Inferior parietal cortex (tissue), 1 donor: ENCODE results near the gene B3GAT2.
"Not testable (repeated sequence)": the region's sequence is repeated elsewhere in the genome, so short reads cannot be mapped to it uniquely, and the experiment has no call there.

Experiments
- DNase-seq: peaks from one replicate; pipeline ENCODE4 v3.0.0-alpha.2; 2016; ENCODE audit errors: extremely low spot score

B3GAT2 gene, protein sequence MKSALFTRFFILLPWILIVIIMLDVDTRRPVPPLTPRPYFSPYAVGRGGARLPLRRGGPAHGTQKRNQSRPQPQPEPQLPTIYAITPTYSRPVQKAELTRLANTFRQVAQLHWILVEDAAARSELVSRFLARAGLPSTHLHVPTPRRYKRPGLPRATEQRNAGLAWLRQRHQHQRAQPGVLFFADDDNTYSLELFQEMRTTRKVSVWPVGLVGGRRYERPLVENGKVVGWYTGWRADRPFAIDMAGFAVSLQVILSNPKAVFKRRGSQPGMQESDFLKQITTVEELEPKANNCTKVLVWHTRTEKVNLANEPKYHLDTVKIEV

DNA sequence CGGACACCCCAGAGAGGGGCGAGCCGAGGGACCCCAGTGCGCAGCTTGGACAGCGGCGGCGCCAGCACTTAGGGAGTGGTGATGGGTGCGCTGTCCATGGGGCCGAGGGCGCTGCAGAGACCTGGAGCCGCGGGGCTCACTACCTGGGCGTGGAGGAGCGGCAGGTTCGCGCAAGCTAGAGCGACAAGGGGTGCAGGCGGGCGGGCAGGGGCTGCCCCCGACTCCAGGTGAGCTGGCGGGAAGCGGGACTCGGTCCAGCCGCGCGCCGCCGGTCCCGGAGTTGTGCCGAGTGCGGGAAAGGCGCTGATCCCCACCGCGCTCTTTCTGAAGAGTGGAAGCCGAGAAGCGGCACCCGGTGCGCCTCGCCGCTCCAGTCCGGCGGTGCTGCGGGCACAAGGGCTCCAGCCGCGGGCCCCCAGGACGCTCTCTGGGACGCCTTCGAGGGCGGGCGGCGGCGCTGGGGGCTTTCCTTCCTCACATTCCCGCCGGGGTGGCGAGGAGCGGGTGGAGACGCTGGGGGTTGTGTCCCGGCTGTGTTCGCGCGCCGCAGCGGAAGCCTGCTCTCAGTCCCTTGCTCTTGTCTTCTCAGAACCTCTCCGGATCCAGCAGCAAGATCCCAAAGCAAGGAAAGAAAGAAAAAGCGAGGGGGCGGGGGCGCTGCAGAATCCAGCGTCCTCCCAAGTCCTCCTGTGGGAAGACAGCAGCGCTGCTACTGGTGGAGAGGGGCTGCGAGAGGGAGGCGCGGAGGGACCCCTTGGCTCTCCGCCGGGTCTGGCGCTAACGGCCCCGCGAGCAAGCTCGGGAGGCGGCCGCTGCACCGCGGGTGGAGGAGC, at the start of gene B3GAT2:
Gene B3GAT2, minus strand, starts transcription at position 610 of the 833 bp plus-strand sequence. CDS start 631 bp downstream, outside the sequence.
- DNase-seq: peak; percentile 22

DNA sequence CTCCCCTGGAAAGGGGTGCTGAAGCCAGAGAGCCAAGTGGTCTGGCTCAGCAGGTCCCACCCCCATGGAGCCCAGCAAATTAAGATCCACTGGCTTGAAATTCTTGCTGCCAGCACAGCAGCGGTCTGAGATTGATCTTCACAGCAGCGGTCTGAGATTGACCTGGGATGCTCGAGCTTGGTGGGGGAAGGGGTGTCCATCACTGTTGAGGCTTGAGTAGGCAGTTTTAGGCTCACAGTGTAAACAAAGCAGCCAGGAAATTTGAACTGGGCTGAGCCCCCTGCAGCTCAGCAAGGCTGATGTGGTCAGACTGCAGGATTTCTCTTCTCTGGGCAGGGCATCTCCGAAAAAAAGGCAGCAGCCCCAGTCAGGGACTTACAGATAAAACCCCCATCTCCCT, 41.3 kb upstream of the B3GAT2 start:
- no peak for DNase-seq

DNA sequence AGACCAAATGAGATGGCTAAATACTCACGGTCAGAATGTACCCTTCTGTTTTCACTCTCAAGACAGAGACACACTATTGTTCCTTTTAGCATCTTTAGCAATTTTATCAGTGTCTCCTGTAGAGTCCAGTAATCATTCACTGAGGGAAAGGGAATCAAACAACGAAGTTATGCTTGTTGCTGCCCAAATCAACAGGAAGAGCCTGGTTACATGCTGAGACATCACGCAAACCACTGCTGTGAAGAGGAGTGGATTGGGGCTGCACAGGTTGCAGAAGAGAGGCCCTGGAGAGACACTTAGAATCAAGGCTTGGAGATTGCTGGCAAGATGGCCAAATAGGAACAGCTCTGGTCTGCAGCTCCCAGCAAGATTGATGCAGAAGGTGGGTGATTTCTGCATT, 40.5 kb upstream of the B3GAT2 start:
- no peak for DNase-seq

DNA sequence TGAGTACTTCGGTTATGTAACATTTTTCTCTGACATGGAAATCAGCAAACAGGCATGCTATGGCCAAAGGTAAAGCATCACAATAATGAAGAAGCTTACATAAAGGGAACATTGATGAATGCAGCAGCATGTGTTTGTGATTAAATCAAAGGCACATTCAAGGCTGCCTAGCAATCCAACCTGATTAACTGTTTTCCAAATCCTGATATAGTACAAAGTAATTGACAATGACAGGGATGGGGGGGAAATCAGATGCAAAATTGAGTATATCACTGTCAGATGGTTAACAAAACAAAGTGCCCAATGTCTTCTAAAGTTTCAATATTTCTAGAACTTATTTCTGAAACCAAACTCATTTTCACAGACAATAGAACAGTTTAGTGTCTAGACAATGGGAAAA, 39.2 kb upstream of the B3GAT2 start:
- DNase-seq: no peak

DNA sequence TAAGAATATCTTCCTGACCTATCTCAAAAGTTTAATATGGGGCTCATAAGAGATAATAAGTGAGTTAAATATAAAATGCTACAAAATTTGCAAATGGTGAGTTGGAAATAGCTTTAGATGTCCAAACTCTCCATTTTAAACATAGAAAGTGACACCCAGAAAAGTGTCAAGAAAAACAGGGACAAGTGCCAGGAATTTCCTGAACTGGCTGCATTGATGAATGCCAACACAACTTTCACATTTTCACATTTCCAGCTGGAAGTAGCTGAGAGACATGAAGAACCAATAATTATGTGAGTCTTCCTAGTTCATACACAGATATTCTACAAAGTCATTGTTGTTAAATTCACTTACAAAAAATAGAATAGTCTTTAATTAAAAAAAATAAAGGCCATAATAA, 38.6 kb upstream of the B3GAT2 start:
- no peak for DNase-seq

DNA sequence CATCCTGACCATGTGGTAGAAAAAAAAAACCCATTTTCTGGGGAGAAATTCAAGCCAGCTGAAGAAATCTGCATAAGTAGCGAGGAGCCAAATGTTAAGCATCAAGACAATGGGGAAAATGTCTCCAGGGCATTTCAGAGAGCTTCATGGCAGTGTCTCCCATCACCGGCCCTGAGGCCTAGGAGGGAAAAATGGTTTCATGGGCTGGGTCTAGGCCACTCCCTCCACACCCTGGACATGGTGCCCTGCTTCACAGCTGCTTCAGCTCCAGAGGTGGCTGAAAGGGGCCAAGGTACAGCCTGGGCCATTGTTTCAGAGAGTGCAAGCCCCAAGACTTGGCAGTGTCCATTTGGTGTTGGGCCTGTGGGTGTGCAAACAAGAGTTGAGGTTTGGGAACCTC, 34.4 kb upstream of the B3GAT2 start:
- DNase-seq: no peak

DNA sequence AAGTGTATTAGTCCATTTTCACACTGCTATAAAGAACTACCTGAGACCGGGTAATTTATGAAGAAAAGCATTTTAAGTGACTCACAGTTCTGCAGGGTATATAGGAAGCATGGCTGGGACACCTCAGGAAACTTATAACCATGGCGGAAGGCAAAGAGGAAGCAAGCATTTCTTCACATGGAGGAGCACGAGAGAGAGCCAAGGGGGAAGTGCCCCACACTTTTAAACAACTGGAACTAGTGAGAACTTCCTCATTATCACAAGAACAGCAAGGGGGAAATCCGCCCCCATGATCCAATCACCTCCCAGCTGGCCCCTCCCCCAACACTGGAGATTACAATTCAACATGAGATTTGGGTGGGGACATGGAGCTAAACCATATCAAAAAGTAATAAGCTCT, 28.3 kb upstream of the B3GAT2 start:
- DNase-seq: no peak

DNA sequence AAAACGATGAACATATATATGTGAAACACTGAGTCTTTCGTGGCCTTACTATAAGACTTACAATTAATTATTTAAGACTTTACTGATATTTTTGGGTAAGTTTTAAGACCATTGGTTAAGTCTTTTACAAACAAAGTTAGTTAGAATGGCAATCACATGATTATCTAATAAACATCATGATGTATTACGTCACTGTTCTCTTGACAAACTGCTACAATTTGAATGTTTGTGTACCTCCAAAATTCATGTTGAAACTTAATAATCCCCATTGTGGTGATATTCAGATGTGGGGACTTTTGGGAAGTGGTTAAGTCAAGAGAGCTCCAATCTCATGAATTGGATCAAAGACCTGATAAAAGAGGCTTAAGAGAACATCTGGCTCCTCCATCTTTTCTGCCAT, 25.9 kb upstream of the B3GAT2 start:
- no peak for DNase-seq

DNA sequence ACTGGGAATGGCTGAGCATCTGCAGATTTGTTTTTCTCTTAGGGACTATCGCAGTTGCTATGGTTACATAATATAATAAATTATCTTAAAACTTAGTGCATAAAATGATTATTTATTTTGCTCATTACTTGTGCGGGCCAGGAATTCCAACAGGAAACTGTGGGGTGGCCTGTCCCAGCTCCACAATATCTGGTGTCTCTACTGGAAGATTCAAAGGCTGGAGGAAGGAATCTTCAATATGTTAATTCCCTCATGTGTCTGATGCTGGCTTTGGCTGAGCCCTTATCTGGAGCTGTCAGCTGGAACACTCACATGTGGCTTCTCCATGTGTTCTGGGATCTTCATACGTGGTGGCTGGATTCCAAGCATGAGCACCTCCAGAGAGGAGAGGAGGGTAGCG, 23.9 kb upstream of the B3GAT2 start:
- DNase-seq: no peak

DNA sequence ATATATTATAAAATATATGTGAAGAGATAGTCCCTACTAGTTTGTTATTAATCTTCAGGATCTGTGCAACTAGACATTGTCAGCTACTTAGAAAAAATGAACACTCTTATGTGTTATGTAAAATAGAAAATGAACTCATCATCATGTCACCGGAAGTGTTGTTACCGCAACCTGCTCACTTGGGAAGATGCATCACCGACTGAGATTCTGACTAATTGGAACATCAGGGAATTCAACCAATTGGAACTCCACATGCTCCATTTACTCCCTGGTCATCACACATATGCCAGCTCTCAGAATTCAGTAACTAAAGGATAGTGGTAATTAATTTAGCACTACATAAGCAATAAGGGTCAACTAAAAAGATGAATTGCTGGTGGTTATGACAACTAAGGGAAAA, 16.7 kb upstream of the B3GAT2 start:
- DNase-seq: no peak

DNA sequence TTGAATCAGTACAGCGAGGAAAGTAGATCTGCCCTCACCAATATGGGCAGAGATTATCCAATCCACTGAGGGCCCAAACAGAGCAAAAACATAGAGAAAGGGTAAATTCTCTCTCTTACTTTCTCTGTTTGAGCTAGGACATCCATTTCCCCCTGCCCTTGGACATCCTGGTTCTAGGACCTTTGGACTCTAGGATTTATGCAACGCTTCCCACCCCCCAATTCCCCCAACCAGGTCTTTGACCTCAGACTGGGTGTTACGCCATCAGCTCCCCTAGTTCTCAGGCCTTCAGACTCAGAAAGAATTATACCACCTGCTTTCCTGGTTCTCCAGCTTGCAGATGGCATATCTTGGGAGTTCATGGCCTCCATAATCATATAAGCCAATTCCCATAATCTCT, 10.2 kb upstream of the B3GAT2 start:
- DNase-seq: no peak

DNA sequence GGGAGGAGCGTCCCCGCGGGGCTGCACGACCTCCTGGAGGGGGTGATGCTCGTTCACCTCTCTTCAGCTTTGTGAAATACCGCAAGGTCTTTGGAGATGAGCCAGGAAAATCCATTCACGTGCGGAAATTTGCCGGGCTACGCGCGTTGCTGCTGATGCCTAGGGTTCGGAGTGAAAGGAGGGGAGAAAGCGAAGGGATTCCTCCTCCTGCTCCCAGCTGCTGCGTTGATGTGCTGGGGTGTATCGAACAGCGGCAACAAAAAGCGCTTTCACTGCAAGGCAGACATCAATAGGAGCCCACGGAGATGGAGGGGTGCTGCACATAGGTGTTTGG, 391 bp upstream of the B3GAT2 start:
- no peak for DNase-seq

DNA sequence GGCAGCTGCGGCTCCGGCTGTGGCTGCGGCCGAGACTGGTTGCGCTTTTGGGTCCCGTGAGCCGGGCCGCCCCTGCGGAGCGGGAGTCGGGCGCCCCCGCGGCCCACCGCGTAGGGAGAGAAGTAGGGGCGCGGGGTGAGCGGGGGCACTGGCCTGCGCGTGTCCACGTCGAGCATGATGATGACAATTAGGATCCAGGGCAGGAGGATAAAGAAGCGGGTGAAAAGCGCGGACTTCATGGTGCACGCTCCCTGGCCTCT, 739 bp downstream of the B3GAT2 start:
- DNase-seq: no peak

DNA sequence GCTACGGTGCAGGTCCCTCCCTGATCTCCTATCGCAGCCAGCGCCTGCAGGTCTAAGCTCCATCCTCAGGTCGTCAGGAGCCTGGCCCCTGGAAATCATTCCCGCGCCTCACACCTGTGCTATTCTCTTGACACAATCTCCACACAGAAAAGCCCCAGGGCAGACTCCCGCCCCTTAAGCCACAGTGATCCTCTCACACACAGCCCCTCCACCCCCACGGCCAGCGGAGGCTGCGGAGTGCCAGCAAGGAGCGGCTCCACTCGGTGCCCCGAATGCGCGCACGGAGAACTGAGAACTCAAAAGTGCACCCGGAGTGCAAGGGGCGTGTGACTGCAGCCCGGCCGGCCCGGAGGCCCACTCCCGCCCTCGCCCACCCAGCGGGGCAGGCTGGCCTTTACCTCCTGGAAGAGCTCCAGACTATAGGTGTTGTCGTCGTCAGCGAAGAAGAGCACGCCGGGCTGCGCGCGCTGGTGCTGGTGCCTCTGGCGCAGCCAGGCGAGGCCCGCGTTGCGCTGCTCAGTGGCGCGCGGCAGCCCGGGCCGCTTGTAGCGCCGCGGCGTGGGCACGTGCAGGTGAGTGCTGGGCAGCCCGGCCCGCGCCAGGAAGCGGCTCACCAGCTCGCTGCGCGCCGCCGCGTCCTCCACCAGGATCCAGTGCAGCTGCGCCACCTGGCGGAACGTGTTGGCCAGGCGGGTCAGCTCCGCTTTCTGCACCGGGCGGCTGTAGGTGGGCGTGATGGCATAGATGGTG, 1.2 kb downstream of the B3GAT2 start:
- DNase-seq: peak; percentile 75

DNA sequence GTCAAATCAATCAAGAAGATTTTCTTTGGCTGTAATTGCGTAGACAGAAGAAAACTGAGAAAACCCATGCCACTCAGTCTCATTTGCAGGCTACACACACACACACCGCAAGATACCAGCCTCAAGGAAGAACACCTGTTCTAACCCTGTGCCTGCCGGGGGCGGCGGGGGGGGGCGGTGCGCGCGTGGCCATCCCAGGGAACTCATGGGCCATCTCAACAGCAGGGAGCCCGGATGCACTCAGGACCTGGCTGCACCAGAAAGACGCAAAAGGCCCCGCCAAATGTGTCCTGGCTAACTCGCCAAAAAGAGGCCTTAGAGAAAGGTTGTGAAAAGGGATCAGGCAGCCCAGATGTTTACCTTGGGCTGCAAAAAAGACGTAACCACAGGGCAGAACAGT, 2.1 kb downstream of the B3GAT2 start:
- no peak for DNase-seq

DNA sequence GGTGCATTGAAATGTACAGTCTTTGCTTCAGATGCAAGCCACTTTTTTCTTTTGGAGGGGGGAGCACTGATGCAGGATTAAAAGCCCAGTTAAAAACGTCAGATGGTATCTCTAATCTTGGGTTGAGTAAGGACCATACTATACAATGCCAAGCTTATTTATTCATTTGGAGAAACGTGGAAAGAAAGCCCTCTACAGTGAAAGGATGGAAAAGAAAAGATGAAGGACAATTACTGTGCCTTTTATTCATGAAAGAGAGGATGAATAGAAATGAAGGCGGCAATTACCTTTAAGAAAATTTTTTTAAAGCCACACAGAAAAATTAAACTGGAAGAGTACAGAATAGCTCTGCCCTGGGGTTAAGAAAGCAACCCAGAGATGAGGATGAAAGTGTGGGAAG, 2.7 kb downstream of the B3GAT2 start:
- DNase-seq: no peak

DNA sequence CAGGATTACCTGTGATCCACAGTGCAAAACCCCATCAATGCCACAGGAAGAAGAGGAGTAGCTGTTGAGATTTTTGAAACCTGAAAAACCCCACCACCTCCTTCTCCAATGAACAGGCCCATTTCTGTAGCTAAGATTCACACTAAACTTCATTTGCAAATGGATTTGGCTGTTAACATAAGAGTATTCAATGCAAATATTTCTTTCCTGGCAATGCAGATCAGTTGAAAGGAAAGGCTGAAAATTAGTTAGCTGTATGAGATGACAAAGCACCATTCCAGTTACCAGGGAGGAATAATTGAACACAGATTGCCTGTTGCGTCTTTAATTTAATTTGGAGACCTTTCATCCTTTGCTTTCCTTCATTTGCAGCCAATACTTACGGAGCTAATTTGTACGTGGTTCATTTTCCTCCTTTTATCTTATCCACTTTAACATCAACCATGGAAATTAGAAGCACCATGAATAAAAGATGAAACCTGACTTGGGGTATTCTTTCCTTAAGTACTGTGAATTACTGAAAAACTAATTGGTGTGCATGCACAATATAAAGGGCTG, 4.2 kb downstream of the B3GAT2 start:
- no peak for DNase-seq

DNA sequence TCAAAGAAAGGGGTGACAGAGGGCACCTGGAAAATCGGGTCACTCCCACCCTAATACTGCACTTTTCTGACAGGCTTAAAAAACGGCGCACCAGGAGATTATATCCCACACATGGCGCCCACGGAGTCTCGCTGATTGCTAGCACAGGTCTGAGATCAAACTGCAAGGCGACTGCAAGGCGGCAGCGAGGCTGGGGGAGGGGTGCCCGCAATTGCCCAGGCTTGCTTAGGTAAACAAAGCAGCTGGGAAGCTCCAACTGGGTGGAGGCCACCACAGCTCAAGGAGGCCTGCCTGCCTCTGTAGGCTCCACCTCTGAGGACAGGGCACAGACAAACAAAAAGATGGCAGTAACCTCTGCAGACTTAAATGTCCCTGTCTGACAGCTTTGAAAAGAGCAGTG, 12.5 kb downstream of the B3GAT2 start:
- not testable (repeated sequence) for DNase-seq

DNA sequence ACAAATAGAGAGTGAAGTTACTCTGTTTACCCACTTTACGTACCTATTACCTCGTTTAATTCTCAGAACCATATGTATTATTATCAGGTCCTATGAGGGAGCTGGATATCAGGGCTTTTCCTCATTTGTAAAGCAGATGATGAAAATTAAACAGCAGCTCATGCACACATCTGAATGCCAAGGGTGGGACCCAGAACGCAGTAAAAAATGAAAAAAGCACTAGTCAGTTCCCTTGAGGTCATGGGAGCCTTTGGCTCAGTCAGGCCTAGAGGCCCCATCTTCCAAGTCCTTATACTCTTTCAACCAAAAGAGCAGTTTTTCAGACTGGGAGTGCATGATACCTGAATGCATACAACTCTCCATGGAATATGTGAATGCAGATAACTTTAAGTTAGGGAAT, 23.0 kb downstream of the B3GAT2 start:
- DNase-seq: no peak

DNA sequence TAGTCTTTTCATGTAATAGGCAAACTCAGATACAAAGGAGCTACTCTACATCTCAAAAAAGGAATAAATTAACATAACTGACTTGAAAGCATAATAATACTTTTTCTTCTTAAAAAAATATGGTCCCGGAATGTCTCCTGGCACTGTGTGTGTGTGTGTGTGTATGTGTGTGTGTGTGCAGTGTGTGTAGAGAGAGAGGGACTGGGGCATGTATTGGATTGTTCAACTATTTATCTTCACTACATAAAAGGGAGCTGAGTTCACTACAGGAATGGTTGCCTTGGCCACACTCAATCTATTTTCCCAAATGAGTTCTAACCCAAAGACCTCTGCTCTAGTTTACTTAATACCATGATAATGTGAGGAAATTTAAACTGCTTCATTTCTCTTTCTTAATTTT, 51.1 kb downstream of the B3GAT2 start:
- no peak for DNase-seq

DNA sequence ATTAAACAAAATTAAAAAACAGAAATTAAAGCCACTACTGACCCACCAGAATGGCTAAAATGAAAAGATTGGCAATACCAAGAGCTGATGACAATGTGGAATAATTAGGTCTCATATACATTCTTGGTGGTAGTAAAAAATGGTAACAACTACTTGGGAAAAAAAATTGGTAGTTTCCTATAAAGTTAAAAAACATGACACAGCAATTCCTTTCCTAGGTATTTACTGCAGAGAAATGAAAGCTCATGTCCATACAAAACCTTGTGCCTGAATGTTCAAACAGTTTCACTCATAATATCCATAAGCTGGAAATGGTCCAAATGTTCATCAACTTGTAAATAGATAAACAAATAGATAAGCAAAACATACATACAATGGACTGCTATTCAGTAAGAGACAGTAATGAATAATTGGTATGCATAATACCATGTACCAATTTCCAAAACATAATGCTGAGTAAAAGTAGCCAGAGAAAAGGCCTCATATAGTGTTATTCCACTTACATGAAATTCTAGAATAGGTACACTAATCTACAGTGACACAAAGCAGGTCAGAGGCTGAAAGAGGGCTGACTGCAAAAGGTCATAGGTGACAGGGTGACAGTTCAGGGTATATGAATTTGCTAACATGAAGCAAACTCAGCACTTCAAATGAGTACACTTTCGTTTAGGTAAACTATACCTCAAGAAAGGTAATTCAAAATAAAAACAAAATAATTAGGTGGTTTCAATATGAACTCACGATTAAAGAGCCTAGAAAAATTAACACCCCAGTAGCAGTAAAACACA, 53.0 kb downstream of the B3GAT2 start:
- DNase-seq: no peak

DNA sequence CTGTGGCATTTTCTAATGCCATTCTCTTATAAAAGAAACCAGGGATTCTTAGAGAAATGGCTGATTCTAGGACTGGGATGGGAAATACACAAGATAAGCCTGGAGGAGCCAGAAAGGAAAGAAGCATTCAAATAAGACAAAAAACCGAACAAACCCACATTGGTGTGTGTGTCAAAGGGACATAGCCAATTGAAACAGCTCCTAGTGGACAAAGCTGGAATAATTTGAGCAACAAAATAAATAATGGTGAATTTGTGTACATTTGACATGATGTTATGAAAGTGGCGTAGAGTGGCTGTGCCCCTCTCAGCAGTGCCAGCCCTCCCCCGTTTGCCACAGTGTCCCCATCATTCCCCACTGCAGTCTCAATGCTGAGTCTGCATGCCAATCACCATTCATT, 55.5 kb downstream of the B3GAT2 start:
- no peak for DNase-seq
